Activated CD8-positive, alpha-beta memory T cell treated with anti-CD3 and anti-CD28 coated beads for 24 hours (primary cell): ENCODE measurements around the gene PTPRCAP.
"Not testable (repeated sequence)": the region's sequence is repeated elsewhere in the genome, so short reads cannot be mapped to it uniquely, and the experiment has no call there.

Experiments used
- DNase-seq: peaks from one replicate; pipeline ENCODE4 v3.0.0-alpha.2; 2020

Gene PTPRCAP, protein sequence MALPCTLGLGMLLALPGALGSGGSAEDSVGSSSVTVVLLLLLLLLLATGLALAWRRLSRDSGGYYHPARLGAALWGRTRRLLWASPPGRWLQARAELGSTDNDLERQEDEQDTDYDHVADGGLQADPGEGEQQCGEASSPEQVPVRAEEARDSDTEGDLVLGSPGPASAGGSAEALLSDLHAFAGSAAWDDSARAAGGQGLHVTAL

GRCh38 chr11:67437082-67437808 is at the start of gene PTPRCAP:
TSS of gene PTPRCAP (minus strand) at chr11:67437682. CDS start at chr11:67437619, 63 bp downstream.
- peak; percentile 90 for DNase-seq

DNA sequence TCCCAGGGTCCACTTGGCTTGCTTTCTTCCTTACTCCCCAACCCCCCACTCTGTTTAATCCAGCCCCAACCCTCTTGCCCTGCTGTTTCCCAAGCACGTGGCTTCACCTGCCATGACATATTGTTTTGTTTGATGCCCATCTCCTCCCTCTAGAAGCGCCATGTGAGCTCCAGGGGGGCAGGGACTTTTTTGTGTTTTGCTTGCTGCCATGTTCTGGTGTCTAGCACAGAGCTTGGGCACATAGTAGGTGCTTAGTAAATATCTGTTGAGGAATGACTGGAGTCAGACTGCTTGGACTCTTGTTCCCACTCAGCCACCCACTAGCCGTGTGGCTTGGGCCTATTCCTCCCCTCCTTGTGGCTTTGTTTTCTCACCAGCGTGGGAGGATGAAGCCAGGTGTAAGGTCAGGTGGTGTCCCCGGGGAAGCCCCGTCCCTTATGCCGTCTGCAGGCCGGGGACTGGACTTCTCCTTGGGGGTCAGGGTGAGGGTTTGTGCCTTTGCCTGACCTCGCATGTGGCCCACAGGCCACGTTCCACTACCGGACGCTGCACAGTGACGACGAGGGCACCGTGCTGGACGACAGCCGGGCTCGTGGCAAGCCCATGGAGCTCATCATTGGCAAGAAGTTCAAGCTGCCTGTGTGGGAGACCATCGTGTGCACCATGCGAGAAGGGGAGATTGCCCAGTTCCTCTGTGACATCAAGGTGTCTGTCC is 49.2 kb upstream of the PTPRCAP start:
- DNase-seq = no peak

DNA sequence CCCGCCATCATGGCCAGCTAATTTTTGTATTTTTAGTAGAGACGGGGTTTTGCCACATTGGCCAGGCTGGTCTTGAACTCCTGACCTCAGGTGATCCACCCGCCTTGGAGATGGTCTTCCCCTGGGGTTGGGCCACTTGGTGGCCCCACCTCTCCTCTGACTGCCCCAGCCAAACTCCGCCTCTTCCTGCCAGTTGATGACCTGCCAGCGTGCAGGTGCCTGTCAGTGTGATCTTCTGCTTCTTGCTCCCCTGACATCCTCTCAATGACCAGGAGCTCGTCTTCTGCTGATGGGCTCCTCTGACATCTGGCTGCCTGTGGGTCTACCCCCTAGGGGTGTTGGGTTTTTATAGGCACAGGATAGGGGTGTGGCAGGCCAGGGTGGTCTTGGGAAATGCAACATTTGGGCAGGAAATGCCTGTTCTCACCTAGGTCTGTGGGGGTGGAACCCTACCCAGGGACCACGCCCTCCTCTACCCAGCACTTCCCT is 48.4 kb upstream of the PTPRCAP start:
- not testable (repeated sequence) for DNase-seq

DNA sequence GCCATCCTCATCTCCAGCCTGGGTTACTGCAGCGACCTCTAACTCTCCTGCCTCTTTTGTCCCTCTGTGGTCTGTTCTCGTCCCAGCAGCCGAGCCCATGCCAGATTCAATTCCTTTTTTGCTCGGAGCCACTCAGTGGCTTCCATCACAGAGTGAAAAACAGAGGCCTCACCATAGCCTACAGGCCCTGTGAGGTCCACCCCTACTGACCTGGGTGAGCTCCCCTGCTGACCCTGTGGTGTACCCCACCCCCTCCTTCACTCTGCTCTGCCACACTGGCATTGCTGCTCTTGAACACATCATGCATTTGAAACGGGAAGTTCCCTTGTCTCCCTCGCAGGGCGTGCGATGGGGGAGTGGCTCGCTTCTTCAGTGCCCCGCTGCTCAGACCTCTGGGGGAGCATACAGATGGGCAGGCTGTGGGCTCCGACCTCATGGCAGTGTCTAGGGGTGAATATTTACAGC is 47.4 kb upstream of the PTPRCAP start:
- peak; percentile 87 for DNase-seq

DNA sequence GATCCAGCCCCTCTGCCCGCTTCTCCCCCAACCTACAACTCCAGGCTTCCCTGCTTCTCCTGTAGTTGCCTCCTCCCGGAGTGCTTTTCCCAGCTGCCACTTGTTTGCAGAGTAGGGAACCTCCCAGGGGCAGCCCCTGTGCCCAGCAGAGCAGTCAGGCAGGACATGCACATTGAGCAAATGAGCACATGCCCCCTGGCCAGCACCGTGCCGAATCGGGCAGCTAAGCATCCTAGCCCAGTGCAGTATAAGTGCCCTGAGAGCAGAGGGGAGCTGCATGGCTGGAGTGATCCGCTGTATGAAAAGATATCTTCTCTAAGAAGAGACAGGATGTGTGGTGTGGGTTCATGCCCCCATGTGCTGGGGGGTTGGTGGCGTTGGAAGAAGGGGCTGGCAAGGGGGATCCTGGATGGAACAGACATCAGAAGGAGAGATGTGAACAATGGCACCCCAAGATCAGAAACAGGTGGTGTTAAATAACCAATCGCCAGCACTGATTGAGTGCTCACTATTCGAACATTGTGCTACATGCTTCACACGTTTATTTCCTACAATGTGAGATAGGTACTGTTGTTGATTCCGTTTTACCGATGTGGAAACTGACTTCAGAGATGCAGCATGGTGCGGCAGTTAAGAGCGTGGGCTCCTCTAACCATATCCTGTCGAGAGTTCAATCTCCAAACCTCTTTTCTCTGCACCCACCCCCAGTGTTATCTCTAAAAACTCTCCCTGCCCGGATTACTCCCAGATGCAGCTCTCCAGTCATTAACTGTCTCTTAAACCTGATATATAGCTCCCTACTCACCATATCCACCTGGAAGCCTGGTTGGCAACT is 46.6 kb upstream of the PTPRCAP start:
- peak; percentile 81 for DNase-seq

- DNase-seq = peak; percentile 99
These were observed 45.6 kb upstream of the PTPRCAP start, which contains the start of gene AIP for GRCh38 chr11:67482827-67483798. TSS of gene AIP (plus strand) at chr11:67483026. CDS start at chr11:67483159, 133 bp downstream.

- no peak for DNase-seq
These were observed 44.9 kb upstream of the PTPRCAP start for GRCh38 chr11:67482275-67482826.

- not testable (repeated sequence) for DNase-seq
These were observed 40.0 kb upstream of the PTPRCAP start for GRCh38 chr11:67477344-67478050.

- DNase-seq = not testable (repeated sequence)
These were observed 39.2 kb upstream of the PTPRCAP start for GRCh38 chr11:67476692-67477091.

- no peak for DNase-seq
These were observed 35.4 kb upstream of the PTPRCAP start for GRCh38 chr11:67472882-67473281.

DNA sequence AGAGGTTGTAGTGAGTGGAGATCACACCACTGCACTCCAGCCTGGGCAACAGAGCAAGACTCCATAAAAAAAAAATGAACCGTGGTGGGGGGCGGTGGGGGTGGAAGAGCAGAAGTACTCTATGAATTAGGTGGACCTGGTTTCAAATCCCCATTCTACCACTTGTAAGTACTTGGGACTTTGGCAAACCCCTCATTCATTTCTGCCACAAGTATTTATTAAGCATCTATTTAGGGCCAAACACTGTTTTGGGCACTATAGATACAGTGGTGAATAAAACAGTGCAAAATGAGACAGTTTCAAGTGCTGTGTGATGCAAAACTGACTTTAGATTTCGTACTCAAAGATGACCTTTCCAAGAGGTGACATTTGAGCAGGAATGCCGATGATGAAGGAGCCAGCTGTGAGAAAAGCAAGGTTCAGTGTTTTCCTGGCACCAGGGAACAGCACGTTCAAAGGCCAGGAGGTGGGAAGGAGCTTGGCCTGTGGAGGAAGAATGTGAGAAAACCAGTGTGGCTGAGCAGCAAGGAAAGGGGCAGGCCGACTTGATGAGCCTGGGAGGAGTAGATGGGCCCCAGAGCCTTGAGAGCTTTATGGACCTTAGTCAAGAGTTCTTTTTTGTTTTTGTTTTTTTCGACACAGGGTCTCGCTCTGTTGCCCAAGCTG is 33.0 kb upstream of the PTPRCAP start:
- no peak for DNase-seq

DNA sequence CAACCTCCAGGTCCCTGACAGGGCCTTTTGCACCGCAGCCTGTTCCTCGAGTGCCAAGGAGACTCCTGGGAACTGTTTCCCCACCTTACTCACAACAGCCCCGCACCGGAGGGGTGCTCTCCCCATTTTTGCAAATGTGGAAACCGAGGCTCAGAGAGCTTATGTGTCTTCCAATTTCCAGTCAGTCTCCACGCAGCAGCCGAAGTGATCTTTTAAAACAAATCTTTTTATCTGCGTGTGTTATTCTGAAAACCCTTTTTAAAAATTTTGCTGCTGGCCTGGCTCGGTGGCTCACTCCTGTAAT is 32.0 kb upstream of the PTPRCAP start:
- no peak for DNase-seq

DNA sequence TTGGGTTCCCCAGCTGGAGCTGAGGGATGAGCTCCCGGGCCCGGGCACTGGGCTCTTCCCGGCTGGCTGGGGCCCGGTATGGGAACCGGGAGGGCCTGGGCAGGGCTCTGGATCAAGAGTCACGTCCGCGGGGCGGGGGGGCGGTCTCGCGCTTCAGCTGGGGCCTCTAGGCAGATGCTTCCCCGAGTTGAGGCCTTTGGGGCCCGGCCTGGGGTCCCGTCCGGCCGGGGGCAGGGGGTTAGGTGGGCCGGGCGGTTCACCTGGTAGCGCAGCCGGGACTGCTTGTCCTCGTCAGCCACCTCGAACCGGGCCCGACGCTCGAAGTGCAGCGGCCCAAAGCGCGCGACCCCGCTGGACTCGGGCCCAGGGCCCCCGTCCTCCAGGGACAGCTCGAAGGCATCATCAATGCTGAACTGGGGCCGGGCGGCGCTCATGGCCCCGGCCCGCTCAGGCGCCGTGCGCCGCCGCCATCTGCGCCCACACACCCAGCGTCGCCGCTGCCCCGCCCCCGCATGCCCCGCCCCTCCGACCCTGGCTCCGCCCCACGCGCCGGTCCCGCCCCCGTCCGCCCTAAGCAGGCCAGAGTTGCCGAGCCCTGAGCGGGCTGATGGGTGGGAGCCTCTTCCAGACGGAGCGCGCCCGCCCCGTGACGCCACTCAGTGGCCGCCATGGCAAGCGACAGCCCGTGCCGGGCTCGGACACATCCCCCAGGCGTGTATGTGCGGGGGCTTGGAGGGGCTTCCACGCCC is 31.5 kb upstream of the PTPRCAP start, which contains the start of gene TMEM134:
Gene TMEM134, minus strand, starts transcription at position 493 of the 749 bp plus-strand sequence. Its CDS starts 59 bp downstream, at position 434.
- DNase-seq = peak; percentile 95

DNA sequence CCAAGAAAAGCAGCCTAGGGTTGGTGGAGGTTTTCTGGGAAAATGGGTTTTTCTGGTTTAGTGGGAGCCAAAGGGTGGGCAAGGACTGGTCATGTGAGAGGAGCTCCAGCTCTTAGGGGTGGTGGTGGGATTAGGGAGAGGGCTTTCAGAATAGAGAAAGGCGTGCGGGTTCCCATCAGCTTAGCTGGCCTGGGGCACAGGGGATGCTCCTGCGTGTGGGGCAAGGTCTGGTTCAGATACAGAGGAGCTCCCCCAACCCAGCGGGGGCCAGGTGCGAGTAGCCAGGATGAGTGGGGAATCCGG is 30.9 kb upstream of the PTPRCAP start:
- no peak for DNase-seq

DNA sequence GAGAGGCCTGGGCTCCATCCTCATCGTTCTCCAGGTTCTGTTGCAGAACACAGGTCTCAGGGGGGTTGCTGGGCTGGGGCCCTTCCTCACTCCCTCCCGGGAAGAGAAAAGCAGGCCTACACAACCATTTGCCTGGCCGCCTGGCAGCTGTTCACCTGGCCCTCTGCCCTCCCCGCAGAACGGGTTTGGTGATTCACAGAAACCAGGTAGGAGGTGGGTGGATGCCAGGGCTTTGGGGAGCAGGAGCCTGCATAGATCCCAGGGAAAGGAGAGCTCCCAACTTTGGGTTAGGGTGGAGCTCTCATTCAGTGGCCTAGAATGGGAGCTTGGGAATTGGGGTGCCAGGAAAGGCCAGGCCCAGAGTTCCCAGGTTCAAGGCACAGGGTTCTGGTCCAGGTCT is 30.6 kb upstream of the PTPRCAP start:
- DNase-seq = no peak

DNA sequence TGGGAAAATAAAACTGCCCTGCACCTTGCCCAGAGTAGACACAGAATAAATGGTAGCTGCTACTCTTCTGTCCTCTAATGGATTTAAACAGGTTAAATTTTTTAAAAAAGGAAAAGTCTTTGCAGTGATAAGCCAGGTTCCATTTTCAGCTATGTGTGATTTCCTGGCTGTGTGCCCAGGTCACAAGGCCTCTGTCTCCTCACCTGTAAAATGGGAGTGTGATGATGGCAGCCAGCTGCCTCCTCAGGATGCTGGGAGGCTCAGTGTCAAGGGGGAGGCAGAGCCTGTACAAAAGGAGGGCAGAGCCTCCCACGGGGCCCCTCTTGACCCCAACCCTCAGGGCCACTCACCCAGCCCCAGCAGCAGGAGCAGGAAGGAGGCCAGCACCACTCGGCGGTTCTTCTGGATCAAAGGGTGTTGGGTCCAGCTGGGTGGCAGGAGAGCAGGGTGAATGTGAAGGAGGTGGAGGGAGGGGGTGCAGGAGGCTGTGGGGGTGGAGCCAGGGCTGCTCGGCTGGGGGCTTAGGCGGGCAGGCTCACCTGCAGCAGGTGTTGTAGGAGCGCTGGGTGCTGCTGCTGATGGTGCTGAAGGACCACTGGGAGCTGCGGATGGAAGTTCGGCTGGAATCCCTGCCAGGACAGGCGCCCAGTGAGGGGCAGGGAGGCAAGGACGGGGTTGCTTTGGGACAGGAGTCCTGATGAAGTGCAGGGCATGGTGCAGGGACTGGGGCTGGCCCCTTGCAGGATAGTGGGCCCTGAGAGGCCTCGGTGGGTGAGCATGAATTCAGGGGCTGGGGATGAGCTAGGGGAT is 29.7 kb upstream of the PTPRCAP start:
- DNase-seq = no peak

DNA sequence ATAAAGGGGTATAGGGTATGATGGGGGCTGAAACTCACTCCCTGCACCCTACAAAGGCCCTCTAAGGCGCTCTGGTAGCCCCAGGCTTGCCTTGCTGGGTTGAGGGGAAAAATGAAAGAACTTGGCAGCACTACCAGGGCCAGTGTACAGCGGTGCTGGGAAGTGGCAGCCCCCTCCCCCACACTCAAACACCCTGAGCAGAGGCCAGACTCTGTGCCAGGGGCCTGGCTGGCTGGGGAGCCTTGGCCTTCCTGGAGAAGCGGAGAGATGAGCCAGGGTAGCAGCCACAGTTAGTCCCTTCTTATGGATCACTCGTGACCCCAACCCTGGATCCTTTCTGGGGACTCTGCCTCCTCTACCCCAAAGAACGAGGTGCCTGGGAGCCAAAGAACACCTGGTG is 28.9 kb upstream of the PTPRCAP start:
- no peak for DNase-seq

DNA sequence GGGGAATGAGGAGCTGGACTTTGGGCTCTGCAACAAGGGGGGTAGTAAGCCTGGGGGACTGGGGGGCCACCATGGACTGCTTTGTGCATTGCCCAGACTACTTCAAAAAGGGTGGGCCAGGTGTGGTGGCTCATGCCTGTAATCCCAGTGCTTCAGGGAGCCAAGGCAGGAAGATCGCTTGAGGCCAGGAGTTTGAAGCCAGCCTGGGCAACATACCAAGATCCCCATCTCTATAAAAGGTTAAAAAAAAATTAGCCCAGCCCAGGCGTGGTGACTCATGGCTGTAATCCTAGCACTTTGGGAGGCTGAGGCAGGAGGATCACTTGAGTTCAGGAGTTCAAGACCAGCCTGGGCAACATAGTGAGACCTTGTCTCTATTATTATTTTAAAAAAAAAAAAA is 28.0 kb upstream of the PTPRCAP start:
- not testable (repeated sequence) for DNase-seq

DNA sequence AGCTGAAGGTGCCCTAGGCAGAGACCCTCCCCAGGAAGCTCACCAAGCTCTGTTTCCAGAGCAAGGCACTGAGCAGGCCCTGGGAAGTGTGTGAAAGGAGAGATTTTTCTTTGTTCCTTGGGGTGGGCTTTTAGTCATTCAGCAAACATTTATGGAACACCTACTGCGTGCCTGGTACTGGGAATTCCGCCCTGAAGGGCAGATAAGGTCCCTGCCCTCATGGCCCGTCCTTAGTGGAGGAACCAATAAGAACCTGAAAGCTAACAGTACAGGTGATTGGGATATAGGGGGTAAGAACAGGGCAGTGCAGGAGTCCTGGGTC is 27.7 kb upstream of the PTPRCAP start:
- peak; percentile 63 for DNase-seq
